ENCODE measurements around the gene PANK2.
"Not testable (repeated sequence)": the region's sequence is repeated elsewhere in the genome, so short reads cannot be mapped to it uniquely, and the experiment has no call there.

DNA sequence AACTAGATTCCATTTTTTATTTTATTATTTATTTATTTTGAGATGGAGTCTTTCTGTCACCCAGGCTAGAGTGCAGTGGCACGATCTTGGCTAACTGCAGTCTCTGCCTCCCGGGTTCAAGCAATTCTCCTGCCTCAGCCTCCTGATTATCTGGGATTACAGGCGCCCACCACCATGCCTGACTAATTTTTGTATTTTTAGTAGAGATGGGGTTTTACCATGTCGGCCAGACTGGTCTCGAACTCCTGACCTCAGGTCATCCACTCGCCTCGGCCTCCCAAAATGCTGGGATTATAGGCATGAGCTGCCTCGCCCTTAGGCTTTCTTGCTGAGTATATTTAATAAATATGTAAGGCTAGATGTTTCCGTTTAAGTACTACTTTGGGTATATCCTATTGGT is 9.0 kb downstream of the PANK2 start:
- not testable (repeated sequence) for TF ChIP-seq POLR2AphosphoS5, CTCF, POLR2A, EP300 (IDR thresholded peaks at IDR 0.05)

All from gastroesophageal sphincter (tissue), 3 donors.